ENCODE measurements around the gene C12orf60. TPM values are rescaled to one million over a fixed set of nuclear protein-coding genes. Genes with fewer than 3 reads are reported as not detected.

The C12orf60 gene
- total RNA-seq, result 0.99 and 1.3 TPM in 2 replicates

GRCh38 chr12:14803011-14803829, at the start of gene C12orf60, which contains the start of gene WBP11:
TSS of gene C12orf60 (plus strand) at chr12:14803670. CDS start at chr12:14822936, 19,266 bp downstream.
TSS of gene WBP11 (minus strand) at chr12:14803478. CDS start at chr12:14801383, 2,095 bp downstream.

GRCh38 chr12:14814014-14814413, 10.5 kb downstream of the C12orf60 start, which contains the start of gene SMCO3:
TSS of gene SMCO3 (minus strand) at chr12:14814182. CDS start at chr12:14806680, 7,502 bp downstream.

GRCh38 chr12:14843425-14843887, 40.0 kb downstream of the C12orf60 start, which contains the start of gene ART4:
TSS of gene ART4 (minus strand) at chr12:14843526. CDS start at chr12:14843113, 413 bp downstream.

Other genes starting within 250 kb of the C12orf60 start
- gene PLBD1, start 235.8 kb upstream of the C12orf60 start, total RNA-seq, result 2.3 and 3.3 TPM in 2 replicates
- not detected in 2 replicates for gene GUCY2C, start 107.1 kb upstream of the C12orf60 start, total RNA-seq
- gene WBP11, start 192 bp upstream of the C12orf60 start, total RNA-seq, result 10.8 and 10.9 TPM in 2 replicates
- gene SMCO3, start 10.5 kb downstream of the C12orf60 start, total RNA-seq, result 0.15 and 0.17 TPM in 2 replicates
- gene ART4, start 39.9 kb downstream of the C12orf60 start, total RNA-seq, result 0.44 TPM in 1 of 2 replicates, not detected in the other
- 3.5 and 4.1 TPM in 2 replicates for gene MGP, start 82.2 kb downstream of the C12orf60 start, total RNA-seq
- gene ERP27, start 134.9 kb downstream of the C12orf60 start, total RNA-seq, result not detected in 2 replicates
- gene ARHGDIB, start 157.9 kb downstream of the C12orf60 start, total RNA-seq, result 0.83 and 4.7 TPM in 2 replicates
- not detected in 2 replicates for gene PDE6H, start 169.4 kb downstream of the C12orf60 start, total RNA-seq

Data from smooth muscle cell of trachea (primary cell).